ENCODE results near the gene FNDC11.
A peak's percentile ranks its signal among the peaks of the same experiment; 100 is the strongest.

DNA sequence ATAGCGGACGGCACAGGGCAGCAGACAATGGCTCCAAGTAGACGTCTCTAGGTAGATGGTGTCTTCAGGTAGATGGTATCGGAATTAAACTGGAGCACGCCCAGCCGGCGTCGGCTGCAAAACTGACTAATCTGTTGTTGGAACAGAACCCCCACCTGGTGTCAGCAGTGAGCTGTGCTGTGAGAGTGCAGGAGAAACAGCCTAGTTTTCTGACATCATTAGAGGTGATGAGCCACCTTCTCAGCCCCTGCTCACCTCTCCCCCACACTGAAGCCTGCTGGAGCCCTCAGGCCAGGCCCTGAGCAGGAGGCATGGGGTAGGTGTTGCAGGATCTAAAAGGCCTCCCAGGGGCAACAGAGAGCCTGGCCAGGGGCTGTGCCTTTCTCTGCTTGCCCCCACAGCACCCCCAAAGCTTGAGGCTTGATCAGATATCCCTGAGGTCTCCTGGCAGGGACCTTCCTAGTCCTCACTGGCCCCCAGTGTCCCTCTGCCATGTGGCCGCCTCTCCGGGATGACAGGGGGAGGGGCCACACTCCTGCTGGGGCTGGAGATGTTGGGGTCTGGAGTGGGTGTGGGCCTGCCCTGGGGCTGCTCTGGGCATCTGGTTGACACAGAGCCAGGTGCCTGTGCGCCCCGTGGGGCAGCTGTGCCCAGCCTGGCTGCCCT lies 27.0 kb downstream of the FNDC11 start:
- TF ChIP-seq ZNF256 (CRISPR knock-in tag; conservative IDR thresholded peaks at IDR 0.05) = no peak
- no peak for TF ChIP-seq RELA (CRISPR knock-in tag; IDR thresholded peaks at IDR 0.05)
- no peak; the same call in 1 of the 2 replicates for TF ChIP-seq TSC22D2 (CRISPR knock-in tag; IDR thresholded peaks at IDR 0.05; ENCODE audit: borderline replicate concordance)
- TF ChIP-seq POLR2AphosphoS2 (IDR thresholded peaks at IDR 0.05; ENCODE audit: low read depth, low read length) = no peak
- TF ChIP-seq ERF (CRISPR knock-in tag; IDR thresholded peaks at IDR 0.05) = peak; percentile 66; the same call in 1 of the 2 replicates
- no peak; the same call in 1 of the 2 replicates for TF ChIP-seq ZNF788 (CRISPR knock-in tag; IDR thresholded peaks at IDR 0.05; ENCODE audit: borderline replicate concordance)
- TF ChIP-seq, protein P1, sequence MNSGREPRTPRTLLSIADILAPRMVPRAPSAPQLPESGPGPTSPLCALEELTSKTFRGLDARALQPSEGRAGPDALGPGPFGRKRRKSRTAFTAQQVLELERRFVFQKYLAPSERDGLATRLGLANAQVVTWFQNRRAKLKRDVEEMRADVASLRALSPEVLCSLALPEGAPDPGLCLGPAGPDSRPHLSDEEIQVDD (CRISPR knock-in tag; IDR thresholded peaks at IDR 0.05; ENCODE audit: borderline replicate concordance) = no peak
- no peak for TF ChIP-seq RFX5 (IDR thresholded peaks at IDR 0.05; ENCODE audit: low read depth, low read length)
- no peak for TF ChIP-seq JUNB (CRISPR knock-in tag; IDR thresholded peaks at IDR 0.05; ENCODE audit: borderline replicate concordance)
- no peak for TF ChIP-seq EZH2 (conservative IDR thresholded peaks at IDR 0.05; ENCODE audit: low read depth, low read length)
- TF ChIP-seq SIN3A (IDR thresholded peaks at IDR 0.05; ENCODE audit: borderline replicate concordance, low read depth, low read length) = no peak
- TF ChIP-seq PHF8 (CRISPR knock-in tag; IDR thresholded peaks at IDR 0.05) = no peak
- TF ChIP-seq, protein P2, sequence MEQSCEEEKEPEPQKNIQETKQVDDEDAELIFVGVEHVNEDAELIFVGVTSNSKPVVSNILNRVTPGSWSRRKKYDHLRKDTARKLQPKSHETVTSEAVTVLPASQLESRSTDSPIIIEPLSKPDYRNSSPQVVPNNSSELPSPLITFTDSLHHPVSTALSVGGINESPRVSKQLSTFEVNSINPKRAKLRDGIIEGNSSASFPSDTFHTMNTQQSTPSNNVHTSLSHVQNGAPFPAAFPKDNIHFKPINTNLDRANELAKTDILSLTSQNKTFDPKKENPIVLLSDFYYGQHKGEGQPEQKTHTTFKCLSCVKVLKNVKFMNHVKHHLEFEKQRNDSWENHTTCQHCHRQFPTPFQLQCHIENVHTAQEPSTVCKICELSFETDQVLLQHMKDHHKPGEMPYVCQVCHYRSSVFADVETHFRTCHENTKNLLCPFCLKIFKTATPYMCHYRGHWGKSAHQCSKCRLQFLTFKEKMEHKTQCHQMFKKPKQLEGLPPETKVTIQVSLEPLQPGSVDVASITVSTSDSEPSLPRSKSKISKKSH (CRISPR knock-in tag; IDR thresholded peaks at IDR 0.05; ENCODE audit: borderline replicate concordance) = 0 out of 2 replicates have a peak, but pooled peaks have one; percentile 57

Data from HepG2 (cell line).